ENCODE measurements around the gene MTFR1L.

MTFR1L gene

DNA sequence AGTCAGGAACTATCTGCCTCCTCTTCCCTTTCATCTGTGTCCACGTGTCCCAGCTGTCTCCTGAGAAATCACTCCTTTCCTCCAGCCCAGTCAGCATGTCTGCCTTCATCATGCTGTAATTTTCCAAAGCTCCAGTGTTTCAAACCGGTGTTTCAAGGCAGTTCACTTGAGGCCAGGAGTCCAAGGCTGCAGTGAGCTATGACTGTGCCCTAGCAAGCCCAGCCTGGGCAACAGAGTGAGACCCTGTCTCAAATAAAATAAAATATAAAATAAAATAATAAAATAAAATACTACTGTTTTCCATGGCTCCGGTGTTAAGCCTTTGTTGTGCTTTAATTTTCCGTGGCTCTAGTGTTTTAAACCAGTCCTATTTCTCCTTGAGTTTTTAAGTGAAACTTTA lies 27.6 kb upstream of the MTFR1L start:
- ATAC-seq, result no peak

DNA sequence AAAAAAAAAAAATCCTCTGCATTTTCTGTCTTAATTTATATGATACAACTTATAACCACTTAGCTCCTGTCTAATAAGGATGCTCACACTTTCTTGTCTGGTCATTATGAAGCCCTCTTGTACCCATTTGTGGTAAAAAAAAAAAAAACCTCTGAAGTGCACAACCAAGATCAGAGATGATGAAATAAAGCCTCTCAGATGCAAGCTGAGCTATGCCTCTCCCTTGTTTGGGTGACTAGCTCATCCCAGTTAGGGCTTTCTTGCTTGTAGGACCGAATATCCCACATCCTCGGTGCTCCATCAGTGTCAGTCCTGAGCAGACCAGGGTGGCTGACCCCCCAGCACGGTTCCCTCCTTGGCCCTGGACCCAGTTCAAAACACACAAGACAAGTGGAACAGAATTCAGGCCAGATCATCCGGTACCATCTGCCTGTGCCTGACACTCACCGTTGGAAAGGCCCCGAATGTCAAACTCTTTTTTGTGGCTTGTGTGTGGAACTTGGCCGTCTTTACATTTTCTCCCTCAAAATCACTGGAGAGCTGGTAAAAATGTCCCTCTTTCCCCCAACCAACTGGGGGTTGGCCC lies 26.1 kb upstream of the MTFR1L start:
- no peak for ATAC-seq

- no peak for ATAC-seq
Measured at GRCh38 chr1:25794325-25794724, 25.4 kb upstream of the MTFR1L start.

DNA sequence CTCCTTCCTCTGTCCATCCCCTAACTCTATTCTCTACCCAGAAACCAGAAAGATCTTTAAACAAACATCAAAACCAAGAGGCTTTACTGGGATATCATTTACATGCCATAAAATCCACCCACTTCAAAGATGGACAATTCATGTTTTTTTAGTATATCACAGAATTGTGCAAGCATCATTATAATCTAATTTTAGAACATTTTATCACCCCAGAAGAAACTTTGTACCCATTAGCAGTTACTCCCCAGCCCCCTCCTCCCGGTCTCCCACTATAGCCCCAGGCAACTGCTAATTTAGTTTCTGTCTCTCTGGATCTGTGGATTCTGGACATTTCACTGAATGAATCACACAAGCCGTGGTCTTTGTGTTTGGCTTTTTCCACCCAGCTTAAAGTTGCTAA lies 24.5 kb upstream of the MTFR1L start:
- ATAC-seq, result no peak

- ATAC-seq, result peak; percentile 63 to 70
Measured at GRCh38 chr1:25795946-25796810, 23.6 kb upstream of the MTFR1L start.

GRCh38 chr1:25796811-25797458 lies 22.8 kb upstream of the MTFR1L start:
- peak; percentile 52 to 60 for ATAC-seq

DNA sequence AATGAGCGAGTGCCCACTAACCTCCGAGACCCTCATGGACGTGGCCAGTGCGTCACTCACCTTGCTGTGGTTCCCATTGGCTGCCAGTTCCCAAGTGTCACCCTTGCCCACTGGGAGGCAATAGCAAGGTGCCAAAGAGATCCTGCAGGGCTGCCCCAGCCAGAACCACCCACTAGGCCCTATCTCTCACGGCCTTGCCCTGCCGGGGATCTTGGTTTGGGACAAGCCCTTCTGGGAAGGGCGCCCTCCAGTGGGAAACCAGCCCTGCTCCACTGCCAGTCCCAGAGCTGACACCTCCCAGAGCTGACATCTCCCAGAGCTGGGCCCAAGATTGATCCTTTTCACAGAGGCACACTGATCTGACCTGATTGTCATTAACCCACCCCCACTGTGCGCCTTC lies 21.8 kb upstream of the MTFR1L start:
- ATAC-seq, result no peak

- no peak for ATAC-seq
Measured at GRCh38 chr1:25798666-25799351, 20.9 kb upstream of the MTFR1L start.

DNA sequence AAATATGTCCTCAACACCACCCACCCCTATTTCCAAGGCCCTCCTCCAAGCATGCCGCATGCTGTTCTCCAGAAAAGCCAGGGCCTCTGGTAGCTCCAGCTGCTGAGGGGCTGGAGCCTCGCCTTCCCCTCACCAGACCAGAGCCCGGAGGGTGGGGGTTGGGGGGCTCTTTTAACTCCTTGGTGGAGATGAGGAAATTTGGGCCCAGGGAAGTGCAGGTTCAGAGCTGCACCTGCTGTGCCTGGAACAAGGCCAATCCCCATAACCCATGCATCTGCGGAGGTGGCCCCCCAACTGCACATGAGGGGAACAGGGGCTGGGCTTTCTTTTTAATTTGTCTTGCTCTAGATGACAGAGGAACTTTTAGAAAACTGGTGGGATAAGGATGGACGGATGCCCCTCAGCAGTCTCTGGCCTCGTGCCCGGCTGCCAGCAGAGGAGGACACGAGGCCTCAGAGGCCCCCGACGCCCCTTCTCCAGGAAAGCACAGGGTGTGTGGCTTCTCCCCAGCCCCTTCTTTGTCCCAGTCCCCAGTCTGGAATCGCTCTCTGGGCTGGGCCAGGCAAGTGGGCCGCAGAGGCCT lies 20.3 kb upstream of the MTFR1L start:
- ATAC-seq, result no peak

DNA sequence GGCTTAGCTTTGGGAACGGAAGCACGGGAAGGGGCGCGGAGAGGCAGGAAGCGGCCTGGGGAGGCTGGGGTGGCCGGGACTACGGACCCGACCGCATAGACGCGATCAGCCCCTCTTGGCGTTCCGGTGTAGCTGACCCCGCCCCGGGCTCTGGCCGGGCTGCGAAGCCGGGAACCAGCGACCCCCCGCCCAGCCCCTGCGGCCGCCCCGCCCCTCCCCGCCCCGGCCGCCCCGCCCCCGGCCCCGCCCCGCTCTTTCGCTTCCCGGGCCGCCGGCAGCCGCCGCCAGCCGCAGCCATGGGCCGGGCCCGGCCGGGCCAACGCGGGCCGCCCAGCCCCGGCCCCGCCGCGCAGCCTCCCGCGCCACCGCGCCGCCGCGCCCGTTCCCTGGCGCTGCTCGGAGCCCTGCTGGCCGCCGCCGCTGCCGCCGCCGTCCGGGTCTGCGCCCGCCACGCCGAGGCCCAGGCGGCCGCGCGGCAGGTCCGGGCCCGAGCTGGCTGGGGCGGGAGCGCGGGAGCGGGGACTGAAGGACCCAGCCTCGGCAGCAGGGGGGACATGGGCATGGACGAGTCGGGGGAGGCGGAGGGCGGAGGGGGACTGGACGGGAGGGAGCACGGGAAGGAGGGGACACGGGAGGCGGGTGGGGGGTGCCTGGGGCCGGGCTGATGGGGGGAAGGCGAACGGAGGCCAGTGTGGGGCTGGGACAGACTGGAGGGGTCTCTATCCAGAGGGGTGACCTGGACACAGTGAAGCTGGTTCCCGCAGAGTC lies 19.6 kb upstream of the MTFR1L start, which contains the start of gene SELENON:
SELENON (plus strand) TSS at position 259 of the 768 bp plus-strand sequence; CDS start at position 297, 38 bp downstream.
- ATAC-seq, result peak; percentile 33 to 44

GRCh38 chr1:25800703-25801377 lies 18.9 kb upstream of the MTFR1L start:
- no peak for ATAC-seq

DNA sequence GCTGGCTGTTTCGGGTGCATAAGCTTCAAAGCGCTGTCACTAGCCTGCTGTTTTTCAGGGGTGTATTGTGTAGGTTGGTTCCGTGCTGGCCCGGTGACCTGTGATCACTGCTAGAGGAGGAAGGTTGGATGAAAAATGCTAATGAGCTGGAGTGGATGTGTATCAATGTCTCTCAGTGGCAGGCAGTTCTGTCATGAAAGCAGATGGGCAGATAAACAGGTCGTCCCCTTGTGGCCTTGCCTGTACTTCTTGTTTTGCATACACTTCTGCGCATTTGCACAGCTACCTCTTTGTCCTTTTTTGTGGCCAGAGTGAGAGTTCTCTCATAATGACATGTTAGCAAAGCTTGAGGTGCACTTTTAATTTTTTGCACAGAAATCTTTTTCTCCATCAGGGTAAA lies 16.8 kb upstream of the MTFR1L start:
- ATAC-seq, result peak; percentile 32 to 34

- ATAC-seq, result no peak
Measured at GRCh38 chr1:25803368-25803767, 16.4 kb upstream of the MTFR1L start.

DNA sequence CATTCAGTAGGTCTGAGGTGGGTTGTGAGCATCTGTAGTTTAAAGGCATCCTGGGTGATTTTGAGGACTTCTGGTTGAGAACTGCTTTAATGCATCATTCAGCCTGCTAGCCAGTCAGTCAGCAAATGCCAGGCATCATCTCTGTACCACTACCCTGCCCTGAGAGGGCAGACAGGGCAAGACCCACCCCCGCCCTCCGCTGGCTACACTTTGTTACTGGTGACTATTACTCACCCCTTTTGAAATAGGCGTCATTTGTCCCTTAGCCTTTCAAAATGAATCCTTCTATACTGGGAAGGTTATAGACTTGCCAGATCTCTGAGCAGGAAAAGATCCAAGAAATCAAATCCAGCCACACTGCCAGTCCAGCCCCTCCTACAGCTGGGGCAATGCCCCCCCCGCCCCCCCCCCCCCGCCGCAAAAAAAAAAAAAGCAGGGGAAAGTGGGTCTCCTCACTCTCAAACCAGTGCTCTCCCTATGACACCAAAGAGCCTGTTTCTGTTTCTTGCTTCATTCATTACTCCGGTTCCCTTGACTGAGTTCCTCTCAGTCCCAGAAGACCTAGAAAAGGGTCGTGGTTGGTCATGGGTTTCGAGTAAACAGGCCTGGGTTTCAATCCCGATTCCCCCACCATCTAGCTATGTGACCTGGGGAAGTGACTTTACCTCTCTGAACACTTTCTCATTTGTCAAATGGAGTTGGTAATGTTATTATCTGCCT lies 15.3 kb upstream of the MTFR1L start:
- ATAC-seq, result peak in 1 of 2 donors; percentile 25

GRCh38 chr1:25804964-25805862 lies 14.5 kb upstream of the MTFR1L start:
- no peak for ATAC-seq

DNA sequence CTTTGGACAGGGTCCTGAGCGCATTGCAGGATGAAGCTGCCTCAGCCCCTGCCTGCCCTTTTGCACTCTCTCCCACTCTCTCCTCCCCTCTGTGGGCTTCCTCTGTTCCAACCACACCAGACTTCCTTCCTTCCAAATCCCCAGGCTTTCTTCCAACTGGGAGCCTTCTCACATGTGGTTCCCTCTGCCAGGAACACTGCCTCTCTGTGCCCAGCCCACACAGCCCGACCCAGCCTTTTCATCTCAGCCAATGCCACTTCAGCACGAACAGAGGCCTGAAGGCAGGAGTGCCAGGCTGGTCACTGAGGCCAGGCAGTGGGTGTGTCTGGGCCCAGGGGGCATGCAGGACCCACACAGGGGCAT lies 13.9 kb upstream of the MTFR1L start:
- no peak for ATAC-seq

- ATAC-seq, result no peak
Measured at GRCh38 chr1:25806418-25806817, 13.3 kb upstream of the MTFR1L start.

GRCh38 chr1:25807480-25808390 lies 12.0 kb upstream of the MTFR1L start:
- no peak for ATAC-seq
